Right lobe of liver (tissue), 4 donors: ENCODE data around the gene ADAM10.

ENCODE experiments used
- POLR2A ChIP-seq: fragments of 450-650 bp; IDR thresholded peaks from one replicate; pipeline ENCODE4 v1.6.1; 2017; ENCODE audit warnings: antibody characterized with exemption, mild to moderate bottlenecking
- TF ChIP-seq, protein P1 (sequence below), 4 donors: fragments of 200-600 bp in 3 of 4; fragments of 450-650 bp in 1 of 4; IDR thresholded peaks; one replicate each; pipeline versions ENCODE4 v1.5.1 to v1.8.0; 2016 to 2022; ENCODE audit warnings: antibody characterized with exemption in 4 of 4, mild to moderate bottlenecking in 2 of 4
- donor health status: DM: no; HTN: no; CAD: no.
- donor health status: DM: no; HTN: no; CAD: no.
- donor health status: DM: no; HTN: yes; CAD: no.

- TF ChIP-seq, protein P1, sequence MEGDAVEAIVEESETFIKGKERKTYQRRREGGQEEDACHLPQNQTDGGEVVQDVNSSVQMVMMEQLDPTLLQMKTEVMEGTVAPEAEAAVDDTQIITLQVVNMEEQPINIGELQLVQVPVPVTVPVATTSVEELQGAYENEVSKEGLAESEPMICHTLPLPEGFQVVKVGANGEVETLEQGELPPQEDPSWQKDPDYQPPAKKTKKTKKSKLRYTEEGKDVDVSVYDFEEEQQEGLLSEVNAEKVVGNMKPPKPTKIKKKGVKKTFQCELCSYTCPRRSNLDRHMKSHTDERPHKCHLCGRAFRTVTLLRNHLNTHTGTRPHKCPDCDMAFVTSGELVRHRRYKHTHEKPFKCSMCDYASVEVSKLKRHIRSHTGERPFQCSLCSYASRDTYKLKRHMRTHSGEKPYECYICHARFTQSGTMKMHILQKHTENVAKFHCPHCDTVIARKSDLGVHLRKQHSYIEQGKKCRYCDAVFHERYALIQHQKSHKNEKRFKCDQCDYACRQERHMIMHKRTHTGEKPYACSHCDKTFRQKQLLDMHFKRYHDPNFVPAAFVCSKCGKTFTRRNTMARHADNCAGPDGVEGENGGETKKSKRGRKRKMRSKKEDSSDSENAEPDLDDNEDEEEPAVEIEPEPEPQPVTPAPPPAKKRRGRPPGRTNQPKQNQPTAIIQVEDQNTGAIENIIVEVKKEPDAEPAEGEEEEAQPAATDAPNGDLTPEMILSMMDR (IDR thresholded peaks at IDR 0.05), result no peak
- no peak for TF ChIP-seq POLR2A
Observed at GRCh38 chr15:58604455-58604923, 145.0 kb downstream of the ADAM10 start.
